ENCODE measurements around the gene FAM120AOS. TPM values are rescaled to one million over a fixed set of nuclear protein-coding genes. Genes with fewer than 3 reads are reported as not detected.

Gene FAM120AOS
- total RNA-seq, 4 donors from 2014 or later = 22.8 to 49.5 (median 32.4) TPM

DNA sequence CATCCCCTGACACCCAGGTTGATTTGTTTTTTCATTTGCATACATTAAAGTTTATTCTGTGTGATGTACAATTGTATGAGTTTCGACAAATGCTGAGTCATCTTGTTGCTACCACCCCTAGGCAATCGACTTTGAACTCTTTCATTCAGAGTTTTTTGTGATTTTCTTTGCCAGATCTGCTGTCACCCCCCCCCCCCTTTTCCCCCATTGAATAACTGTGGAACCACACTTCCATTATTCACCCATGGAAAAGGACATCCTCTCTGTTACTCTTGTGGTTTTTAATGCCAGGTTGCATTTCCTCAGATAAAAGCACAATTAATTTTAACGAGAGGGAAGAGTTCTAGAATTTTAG is 13.7 kb upstream of the FAM120AOS start:
- Histone ChIP-seq H3K9me3 (no peaks in the 10 kb centered on the region), H3K36me3 (no peaks in the 10 kb centered on the region), H3K4me3 (no peak overlapping the region), H3K27ac (peak overlapping the region; percentile 44 to 59 (median 48)), H3K4me1 (peaks cover 67 to 69% of the 10 kb centered on the region in 2 donors), H3K27me3 (no peaks in the 10 kb centered on the region)
- ATAC-seq (no peak), DNase-seq (no peak)
- in situ Hi-C loops (cut with MboI; ENCODE audit: low sequenced_read_pairs in 4 of 4) = loop anchor here in 2 of 4 donors (25.0 kb wide), 2 partner anchors 95 to 355 kb away; no protein-coding TSS in a partner anchor
- intact Hi-C loops (cut with DNase I; ENCODE audit: low total_unique reads) = no loop called here
- no peak for TF ChIP-seq POLR2A (IDR thresholded peaks at IDR 0.05)
- TF ChIP-seq CTCF (IDR thresholded peaks at IDR 0.05 in 4 of 5, conservative IDR thresholded peaks at IDR 0.05 in 1 of 5) = no peak

DNA sequence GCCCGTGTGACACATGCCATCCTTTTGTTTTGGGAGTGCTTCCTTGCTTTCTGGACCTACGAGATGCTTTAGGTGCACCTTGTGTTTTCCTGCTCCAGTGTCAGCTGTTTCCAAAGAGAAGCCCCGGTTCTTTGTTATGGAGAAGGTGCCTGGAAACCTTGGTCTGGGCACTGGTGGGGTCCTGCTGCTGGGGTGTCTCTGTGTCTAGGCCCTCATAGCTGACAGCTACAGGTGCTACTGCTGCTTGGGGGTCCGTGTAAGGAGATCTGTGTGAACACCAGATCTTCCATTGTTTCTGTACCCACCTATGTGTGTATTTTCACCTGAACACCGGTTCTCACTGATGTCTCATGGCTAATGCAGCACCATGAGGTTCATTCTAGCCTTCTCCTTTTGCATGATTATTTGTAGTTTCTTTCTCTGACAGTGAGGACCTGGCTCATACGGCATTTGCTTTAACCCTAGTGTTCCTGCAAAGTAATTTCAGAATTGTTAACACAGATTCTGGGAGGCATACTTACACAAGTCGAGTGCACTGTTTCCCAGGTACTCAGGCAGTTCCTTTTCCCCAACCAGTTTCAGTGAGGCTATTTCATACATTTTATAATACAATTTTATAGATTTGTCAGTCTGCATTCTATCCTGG is 13.2 kb upstream of the FAM120AOS start:
- Histone ChIP-seq H3K4me1 (peaks cover 72 to 73% of the 10 kb centered on the region in 2 donors), H3K4me3 (no peak overlapping the region), H3K36me3 (no peaks in the 10 kb centered on the region), H3K9me3 (no peaks in the 10 kb centered on the region), H3K27me3 (no peaks in the 10 kb centered on the region), H3K27ac (peak overlapping the region; percentile 44 to 59 (median 48))
- in situ Hi-C loops (cut with MboI; ENCODE audit: low sequenced_read_pairs in 4 of 4) (loop anchor here in 2 of 4 donors (25.0 kb wide), 2 partner anchors 96 to 354 kb away; no protein-coding TSS in a partner anchor), intact Hi-C loops (cut with DNase I; ENCODE audit: low total_unique reads) (no loop called here)
- ATAC-seq (peak in 1 of 2 donors; percentile 13), DNase-seq (no peak)
- TF ChIP-seq CTCF (IDR thresholded peaks at IDR 0.05 in 4 of 5, conservative IDR thresholded peaks at IDR 0.05 in 1 of 5) = no peak

GRCh38 chr9:93465855-93466254 is 12.5 kb upstream of the FAM120AOS start:
- in situ Hi-C loops (cut with MboI; ENCODE audit: low sequenced_read_pairs in 4 of 4) (loop anchor here in 2 of 4 donors (25.0 kb wide), 2 partner anchors 96 to 354 kb away; no protein-coding TSS in a partner anchor), intact Hi-C loops (cut with DNase I; ENCODE audit: low total_unique reads) (no loop called here)
- DNase-seq (no peak), ATAC-seq (peak; percentile 31 to 56)
- Histone ChIP-seq H3K4me3 (no peak overlapping the region), H3K4me1 (peaks cover 71 to 73% of the 10 kb centered on the region in 2 donors), H3K27me3 (no peaks in the 10 kb centered on the region), H3K27ac (peak overlapping the region; percentile 44 to 59 (median 48)), H3K9me3 (no peaks in the 10 kb centered on the region), H3K36me3 (no peaks in the 10 kb centered on the region)
- TF ChIP-seq POLR2A (IDR thresholded peaks at IDR 0.05) (no peak), CTCF (IDR thresholded peaks at IDR 0.05 in 4 of 5, conservative IDR thresholded peaks at IDR 0.05 in 1 of 5) (no peak)

- H3K4me1 ChIP-seq = peaks cover 70 to 76% of the 10 kb centered on the region in 2 donors
- no peaks in the 10 kb centered on the region for H3K36me3 ChIP-seq
- peak overlapping the region in 3 of 4 donors; percentile 0 to 59 (median 5) for H3K27ac ChIP-seq
- H3K9me3 ChIP-seq = no peaks in the 10 kb centered on the region
- TF ChIP-seq POLR2A (IDR thresholded peaks at IDR 0.05) (no peak), CTCF (IDR thresholded peaks at IDR 0.05 in 4 of 5, conservative IDR thresholded peaks at IDR 0.05 in 1 of 5) (no peak)
- no peak for ATAC-seq
- in situ Hi-C loops (cut with MboI; ENCODE audit: low sequenced_read_pairs in 4 of 4) = loop anchor here in 2 of 4 donors (25.0 kb wide), 2 partner anchors 97 to 353 kb away; no protein-coding TSS in a partner anchor
- DNase-seq = no peak
- intact Hi-C loops (cut with DNase I; ENCODE audit: low total_unique reads) = no loop called here
- no peak overlapping the region for H3K4me3 ChIP-seq
- no peaks in the 10 kb centered on the region for H3K27me3 ChIP-seq
These were observed 11.5 kb upstream of the FAM120AOS start for GRCh38 chr9:93464876-93465275.
